H1 (cell line): ENCODE data around the gene CYP2J2. TPM values are rescaled to one million over a fixed set of nuclear protein-coding genes. Genes with fewer than 3 reads are reported as not detected.

Source experiments
- EP300 ChIP-seq, 2 experiments: IDR thresholded peaks; 1 replicate in 1 of 2; 2 replicates in 1 of 2; pipeline ENCODE4 v1.6.1; 2011 to 2012; ENCODE audit warnings: low read depth in 2 of 2, low read length in 2 of 2, mild to moderate bottlenecking in 2 of 2, borderline replicate concordance in 1 of 2, inconsistent platforms in 1 of 2, moderate library complexity in 1 of 2
- EZH2 ChIP-seq: fragments of 200-600 bp; sonication (generic); IDR thresholded peaks from 2 replicates; pipeline ENCODE4 v1.7.1; 2012; ENCODE audit warnings: low read depth, mild to moderate bottlenecking, moderate library complexity, low read length, inconsistent platforms; ENCODE audit not compliant: severe bottlenecking
- RNF2 ChIP-seq: fragments of 200-900, 300-1000 bp; sonication (generic); IDR thresholded peaks from 2 replicates; pipeline ENCODE4 v1.7.1; 2016; ENCODE audit warnings: borderline replicate concordance, low read depth, mild to moderate bottlenecking, antibody characterized with exemption, low read length; ENCODE audit not compliant: poor library complexity, severe bottlenecking; ENCODE audit errors: missing control alignments
- TEAD4 ChIP-seq: IDR thresholded peaks from 2 replicates; pipeline ENCODE4 v1.6.1; 2012; ENCODE audit warnings: low read depth, low read length, inconsistent platforms, mixed read lengths
- ZNF274 ChIP-seq: IDR thresholded peaks from 2 replicates; pipeline ENCODE4 v1.7.0; 2012; ENCODE audit warnings: low read length, borderline replicate concordance; ENCODE audit errors: extremely low read depth
- polyA plus RNA-seq, 7 experiments: library from polyadenylated mRNA; depleted of rRNA in 3 of 7; stranded (reverse) in 5 of 7; unstranded in 2 of 7; fragments of >200 nt in 5 of 7; fragments of 200-250 nt in 2 of 7; gene quantifications; 1 replicate in 5 of 7; 2 replicates in 1 of 7; 4 replicates in 1 of 7; pipeline versions ENCODE4 v1.2.1 to v1.2.3, GENCODE V29; 2011 to 2013; ENCODE audit warnings: missing spikeins in 2 of 7, mixed read lengths in 2 of 7
- total RNA-seq: library from RNA; stranded (reverse); fragmentation: NEBNext Ultra II Directional; extraction: Animal tissue kit (Norgen Biotek cat#: 25700); gene quantifications from 2 replicates; pipeline ENCODE4 v1.2.1, GENCODE V29; 2021
- TF ChIP-seq, protein P1 (sequence below): fragments of 300-600 bp; sonication (generic); IDR thresholded peaks from 2 replicates; pipeline ENCODE4 v1.7.1; 2012; ENCODE audit warnings: low read length, moderate library complexity, mild to moderate bottlenecking, inconsistent platforms; ENCODE audit not compliant: insufficient replicate concordance

CYP2J2 gene
- total and polyA plus RNA-seq, 2 of the 8 experiments (the other 6 are each of a cell fraction or from before 2014, with no cell fraction given) = 0.59 to 2.1 TPM

DNA sequence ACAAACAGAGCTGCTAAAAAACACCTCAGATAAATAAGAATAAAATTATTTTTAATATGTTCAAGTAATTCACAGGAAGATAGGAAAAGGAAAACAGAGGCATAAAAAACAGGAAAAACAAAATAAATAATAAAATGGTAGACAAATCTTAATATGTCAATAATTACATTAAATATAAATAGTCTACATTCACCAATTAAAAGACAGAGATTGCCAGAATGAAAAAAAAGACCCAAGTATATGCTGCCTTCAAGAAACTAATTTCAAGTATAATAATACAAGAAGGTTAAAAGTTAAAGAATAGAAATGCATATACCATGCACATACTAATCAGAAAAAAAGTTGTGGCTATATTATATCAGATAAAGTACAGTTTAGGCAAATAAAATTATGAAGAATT, 1.9 kb downstream of the CYP2J2 start (continued):
- no peak for TF ChIP-seq RNF2
- no peak for TF ChIP-seq EZH2
- TF ChIP-seq EP300 (IDR thresholded peaks at IDR 0.05; ENCODE audit: borderline replicate concordance in 1 of 2, low read depth in 2 of 2, low read length in 2 of 2) = no peak
- TF ChIP-seq, protein P1, sequence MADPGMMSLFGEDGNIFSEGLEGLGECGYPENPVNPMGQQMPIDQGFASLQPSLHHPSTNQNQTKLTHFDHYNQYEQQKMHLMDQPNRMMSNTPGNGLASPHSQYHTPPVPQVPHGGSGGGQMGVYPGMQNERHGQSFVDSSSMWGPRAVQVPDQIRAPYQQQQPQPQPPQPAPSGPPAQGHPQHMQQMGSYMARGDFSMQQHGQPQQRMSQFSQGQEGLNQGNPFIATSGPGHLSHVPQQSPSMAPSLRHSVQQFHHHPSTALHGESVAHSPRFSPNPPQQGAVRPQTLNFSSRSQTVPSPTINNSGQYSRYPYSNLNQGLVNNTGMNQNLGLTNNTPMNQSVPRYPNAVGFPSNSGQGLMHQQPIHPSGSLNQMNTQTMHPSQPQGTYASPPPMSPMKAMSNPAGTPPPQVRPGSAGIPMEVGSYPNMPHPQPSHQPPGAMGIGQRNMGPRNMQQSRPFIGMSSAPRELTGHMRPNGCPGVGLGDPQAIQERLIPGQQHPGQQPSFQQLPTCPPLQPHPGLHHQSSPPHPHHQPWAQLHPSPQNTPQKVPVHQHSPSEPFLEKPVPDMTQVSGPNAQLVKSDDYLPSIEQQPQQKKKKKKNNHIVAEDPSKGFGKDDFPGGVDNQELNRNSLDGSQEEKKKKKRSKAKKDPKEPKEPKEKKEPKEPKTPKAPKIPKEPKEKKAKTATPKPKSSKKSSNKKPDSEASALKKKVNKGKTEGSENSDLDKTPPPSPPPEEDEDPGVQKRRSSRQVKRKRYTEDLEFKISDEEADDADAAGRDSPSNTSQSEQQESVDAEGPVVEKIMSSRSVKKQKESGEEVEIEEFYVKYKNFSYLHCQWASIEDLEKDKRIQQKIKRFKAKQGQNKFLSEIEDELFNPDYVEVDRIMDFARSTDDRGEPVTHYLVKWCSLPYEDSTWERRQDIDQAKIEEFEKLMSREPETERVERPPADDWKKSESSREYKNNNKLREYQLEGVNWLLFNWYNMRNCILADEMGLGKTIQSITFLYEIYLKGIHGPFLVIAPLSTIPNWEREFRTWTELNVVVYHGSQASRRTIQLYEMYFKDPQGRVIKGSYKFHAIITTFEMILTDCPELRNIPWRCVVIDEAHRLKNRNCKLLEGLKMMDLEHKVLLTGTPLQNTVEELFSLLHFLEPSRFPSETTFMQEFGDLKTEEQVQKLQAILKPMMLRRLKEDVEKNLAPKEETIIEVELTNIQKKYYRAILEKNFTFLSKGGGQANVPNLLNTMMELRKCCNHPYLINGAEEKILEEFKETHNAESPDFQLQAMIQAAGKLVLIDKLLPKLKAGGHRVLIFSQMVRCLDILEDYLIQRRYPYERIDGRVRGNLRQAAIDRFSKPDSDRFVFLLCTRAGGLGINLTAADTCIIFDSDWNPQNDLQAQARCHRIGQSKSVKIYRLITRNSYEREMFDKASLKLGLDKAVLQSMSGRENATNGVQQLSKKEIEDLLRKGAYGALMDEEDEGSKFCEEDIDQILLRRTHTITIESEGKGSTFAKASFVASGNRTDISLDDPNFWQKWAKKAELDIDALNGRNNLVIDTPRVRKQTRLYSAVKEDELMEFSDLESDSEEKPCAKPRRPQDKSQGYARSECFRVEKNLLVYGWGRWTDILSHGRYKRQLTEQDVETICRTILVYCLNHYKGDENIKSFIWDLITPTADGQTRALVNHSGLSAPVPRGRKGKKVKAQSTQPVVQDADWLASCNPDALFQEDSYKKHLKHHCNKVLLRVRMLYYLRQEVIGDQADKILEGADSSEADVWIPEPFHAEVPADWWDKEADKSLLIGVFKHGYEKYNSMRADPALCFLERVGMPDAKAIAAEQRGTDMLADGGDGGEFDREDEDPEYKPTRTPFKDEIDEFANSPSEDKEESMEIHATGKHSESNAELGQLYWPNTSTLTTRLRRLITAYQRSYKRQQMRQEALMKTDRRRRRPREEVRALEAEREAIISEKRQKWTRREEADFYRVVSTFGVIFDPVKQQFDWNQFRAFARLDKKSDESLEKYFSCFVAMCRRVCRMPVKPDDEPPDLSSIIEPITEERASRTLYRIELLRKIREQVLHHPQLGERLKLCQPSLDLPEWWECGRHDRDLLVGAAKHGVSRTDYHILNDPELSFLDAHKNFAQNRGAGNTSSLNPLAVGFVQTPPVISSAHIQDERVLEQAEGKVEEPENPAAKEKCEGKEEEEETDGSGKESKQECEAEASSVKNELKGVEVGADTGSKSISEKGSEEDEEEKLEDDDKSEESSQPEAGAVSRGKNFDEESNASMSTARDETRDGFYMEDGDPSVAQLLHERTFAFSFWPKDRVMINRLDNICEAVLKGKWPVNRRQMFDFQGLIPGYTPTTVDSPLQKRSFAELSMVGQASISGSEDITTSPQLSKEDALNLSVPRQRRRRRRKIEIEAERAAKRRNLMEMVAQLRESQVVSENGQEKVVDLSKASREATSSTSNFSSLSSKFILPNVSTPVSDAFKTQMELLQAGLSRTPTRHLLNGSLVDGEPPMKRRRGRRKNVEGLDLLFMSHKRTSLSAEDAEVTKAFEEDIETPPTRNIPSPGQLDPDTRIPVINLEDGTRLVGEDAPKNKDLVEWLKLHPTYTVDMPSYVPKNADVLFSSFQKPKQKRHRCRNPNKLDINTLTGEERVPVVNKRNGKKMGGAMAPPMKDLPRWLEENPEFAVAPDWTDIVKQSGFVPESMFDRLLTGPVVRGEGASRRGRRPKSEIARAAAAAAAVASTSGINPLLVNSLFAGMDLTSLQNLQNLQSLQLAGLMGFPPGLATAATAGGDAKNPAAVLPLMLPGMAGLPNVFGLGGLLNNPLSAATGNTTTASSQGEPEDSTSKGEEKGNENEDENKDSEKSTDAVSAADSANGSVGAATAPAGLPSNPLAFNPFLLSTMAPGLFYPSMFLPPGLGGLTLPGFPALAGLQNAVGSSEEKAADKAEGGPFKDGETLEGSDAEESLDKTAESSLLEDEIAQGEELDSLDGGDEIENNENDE = no peak
- no peak for TF ChIP-seq TEAD4
- TF ChIP-seq ZNF274 = no peak
